ENCODE data around the gene DCLK1.
"Not testable (repeated sequence)": the region's sequence is repeated elsewhere in the genome, so short reads cannot be mapped to it uniquely, and the experiment has no call there.

Gene DCLK1

GRCh38 chr13:36031490-36031889, 99.7 kb downstream of the DCLK1 start:
- no peak for DNase-seq

- DNase-seq = no peak
These were observed 100.4 kb downstream of the DCLK1 start for GRCh38 chr13:36030670-36031331.

GRCh38 chr13:36029166-36029565, 102.0 kb downstream of the DCLK1 start:
- DNase-seq = no peak

GRCh38 chr13:36028359-36029025, 102.7 kb downstream of the DCLK1 start:
- no peak for DNase-seq

- no peak for DNase-seq
These were observed 104.7 kb downstream of the DCLK1 start for GRCh38 chr13:36026531-36026930.

GRCh38 chr13:36014763-36015162, 116.4 kb downstream of the DCLK1 start:
- DNase-seq = no peak

- no peak for DNase-seq
These were observed 124.1 kb downstream of the DCLK1 start for GRCh38 chr13:36006894-36007675.

- DNase-seq = no peak
These were observed 124.8 kb downstream of the DCLK1 start for GRCh38 chr13:36006347-36006746.

GRCh38 chr13:36001561-36001960, 129.6 kb downstream of the DCLK1 start:
- no peak for DNase-seq

- no peak for DNase-seq
These were observed 131.2 kb downstream of the DCLK1 start for GRCh38 chr13:36000028-36000427.

- DNase-seq = no peak
These were observed 134.8 kb downstream of the DCLK1 start for GRCh38 chr13:35996360-35996759.

- DNase-seq = no peak
These were observed 136.0 kb downstream of the DCLK1 start for GRCh38 chr13:35995136-35995535.

- DNase-seq = no peak
These were observed 136.8 kb downstream of the DCLK1 start for GRCh38 chr13:35994131-35994966.

- no peak for DNase-seq
These were observed 137.5 kb downstream of the DCLK1 start for GRCh38 chr13:35993686-35994085.

- DNase-seq = no peak
These were observed 138.2 kb downstream of the DCLK1 start for GRCh38 chr13:35992964-35993363.

- no peak for DNase-seq
These were observed 141.0 kb downstream of the DCLK1 start for GRCh38 chr13:35990196-35990595.

GRCh38 chr13:35988648-35989081, 142.5 kb downstream of the DCLK1 start:
- no peak for DNase-seq

GRCh38 chr13:35987572-35988513, 143.3 kb downstream of the DCLK1 start:
- DNase-seq = no peak

GRCh38 chr13:35984776-35985453, 146.3 kb downstream of the DCLK1 start:
- no peak for DNase-seq

GRCh38 chr13:35984287-35984686, 146.9 kb downstream of the DCLK1 start:
- DNase-seq = no peak

- not testable (repeated sequence) for DNase-seq
These were observed 147.5 kb downstream of the DCLK1 start for GRCh38 chr13:35983703-35984102.
